Measurements from ENCODE around the gene NFKB1.

DNA sequence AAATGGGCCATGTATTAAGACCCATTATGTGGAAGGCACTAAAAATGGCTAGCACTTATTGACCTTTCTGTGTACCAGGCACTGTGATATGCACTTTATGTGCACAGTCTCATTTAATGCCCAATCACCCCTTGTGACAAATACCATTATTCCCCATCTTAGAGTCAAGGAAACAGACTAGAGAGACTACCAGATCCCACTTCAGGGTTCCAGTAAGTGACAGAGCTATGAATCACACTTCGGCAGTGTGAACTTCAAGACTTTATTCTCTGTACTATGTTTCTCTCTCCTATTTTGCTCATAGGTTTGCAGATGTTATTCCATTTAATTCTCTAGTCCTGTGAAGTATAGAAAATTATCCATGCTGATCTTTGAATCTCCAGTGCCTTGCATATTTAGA is 107.0 kb downstream of the NFKB1 start:
- TF ChIP-seq, protein P1, sequence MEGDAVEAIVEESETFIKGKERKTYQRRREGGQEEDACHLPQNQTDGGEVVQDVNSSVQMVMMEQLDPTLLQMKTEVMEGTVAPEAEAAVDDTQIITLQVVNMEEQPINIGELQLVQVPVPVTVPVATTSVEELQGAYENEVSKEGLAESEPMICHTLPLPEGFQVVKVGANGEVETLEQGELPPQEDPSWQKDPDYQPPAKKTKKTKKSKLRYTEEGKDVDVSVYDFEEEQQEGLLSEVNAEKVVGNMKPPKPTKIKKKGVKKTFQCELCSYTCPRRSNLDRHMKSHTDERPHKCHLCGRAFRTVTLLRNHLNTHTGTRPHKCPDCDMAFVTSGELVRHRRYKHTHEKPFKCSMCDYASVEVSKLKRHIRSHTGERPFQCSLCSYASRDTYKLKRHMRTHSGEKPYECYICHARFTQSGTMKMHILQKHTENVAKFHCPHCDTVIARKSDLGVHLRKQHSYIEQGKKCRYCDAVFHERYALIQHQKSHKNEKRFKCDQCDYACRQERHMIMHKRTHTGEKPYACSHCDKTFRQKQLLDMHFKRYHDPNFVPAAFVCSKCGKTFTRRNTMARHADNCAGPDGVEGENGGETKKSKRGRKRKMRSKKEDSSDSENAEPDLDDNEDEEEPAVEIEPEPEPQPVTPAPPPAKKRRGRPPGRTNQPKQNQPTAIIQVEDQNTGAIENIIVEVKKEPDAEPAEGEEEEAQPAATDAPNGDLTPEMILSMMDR (IDR thresholded peaks at IDR 0.05): no peak
- no peak for TF ChIP-seq EZH2 (IDR thresholded peaks at IDR 0.05; ENCODE audit: borderline replicate concordance, insufficient read depth, low read depth, low read length, poor library complexity, severe bottlenecking)

Measured in B cell (primary cell).